Keratinocyte (primary cell): ENCODE results near the gene EML1. TPM values are rescaled to one million over a fixed set of nuclear protein-coding genes. Genes with fewer than 3 reads are reported as not detected.

Experiments
- DNase-seq: peaks from one replicate; pipeline ENCODE4 v3.0.0-alpha.2; 2011; ENCODE audit warnings: low read depth, missing footprints, low spot score
- FAIRE-seq: peaks from 2 replicates; lab custom pipeline; 2011; peaks lifted over from hg19 to GRCh38; lab: Jason Lieb, UNC
- H2AFZ ChIP-seq: 2 replicates; pipeline ENCODE4 v1.6.0; 2012; ENCODE audit warnings: low read length, control low read depth, inconsistent platforms; ENCODE audit not compliant: control insufficient read depth
- H3K27ac ChIP-seq: 2 replicates; pipeline ENCODE4 v1.5.1; 2011; ENCODE audit warnings: low read length; ENCODE audit not compliant: control insufficient read depth, insufficient read depth
- H3K27me3 ChIP-seq: 3 replicates; pipeline ENCODE4 v1.6.0; 2011; ENCODE audit warnings: low read length; ENCODE audit not compliant: control insufficient read depth, insufficient read depth; ENCODE audit errors: extremely low read depth
- H3K36me3 ChIP-seq, 2 experiments: 2 replicates in 1 of 2; 3 replicates in 1 of 2; pipeline ENCODE4 v1.5.1; 2011; ENCODE audit warnings: low read length in 2 of 2, mild to moderate bottlenecking in 1 of 2; ENCODE audit not compliant: control insufficient read depth in 2 of 2, insufficient read depth in 2 of 2; ENCODE audit errors: extremely low read depth in 1 of 2
- H3K4me1 ChIP-seq: 3 replicates; pipeline ENCODE4 v1.5.1; 2011; ENCODE audit warnings: low read length; ENCODE audit not compliant: control insufficient read depth, insufficient read depth; ENCODE audit errors: extremely low read depth
- H3K4me2 ChIP-seq: 3 replicates; pipeline ENCODE4 v1.6.0; 2011; ENCODE audit warnings: low read depth, low read length; ENCODE audit not compliant: control insufficient read depth, insufficient read depth; ENCODE audit errors: extremely low read depth
- H3K4me3 ChIP-seq, 3 experiments: fragments of 200-600 bp in 1 of 3; sonication (generic) in 1 of 3; 2 replicates in 2 of 3; 3 replicates in 1 of 3; pipeline ENCODE4 v1.5.1; 2011 to 2016; ENCODE audit warnings: low read length in 3 of 3, mild to moderate bottlenecking in 3 of 3, control low read depth in 2 of 3, inconsistent platforms in 1 of 3, low read depth in 1 of 3, mixed read lengths in 1 of 3, mixed run types in 1 of 3, moderate library complexity in 1 of 3; ENCODE audit not compliant: control insufficient read depth in 2 of 3, insufficient read depth in 2 of 3; ENCODE audit errors: extremely low read depth in 1 of 3
- H3K79me2 ChIP-seq: 2 replicates; pipeline ENCODE4 v1.6.0; 2012; ENCODE audit warnings: low read length; ENCODE audit not compliant: control insufficient read depth, insufficient read depth
- H3K9ac ChIP-seq: 3 replicates; pipeline ENCODE4 v1.6.0; 2011; ENCODE audit warnings: low read length; ENCODE audit not compliant: control insufficient read depth, insufficient read depth; ENCODE audit errors: extremely low read depth
- H3K9me1 ChIP-seq: 3 replicates; pipeline ENCODE4 v1.6.0; 2011; ENCODE audit warnings: low read length; ENCODE audit not compliant: control insufficient read depth, insufficient read depth; ENCODE audit errors: extremely low read depth
- H3K9me3 ChIP-seq: 2 replicates; pipeline ENCODE4 v1.5.1; 2012; ENCODE audit warnings: low read depth, low read length; ENCODE audit not compliant: control insufficient read depth
- H4K20me1 ChIP-seq: 3 replicates; pipeline ENCODE4 v1.6.0; 2011; ENCODE audit warnings: low read length; ENCODE audit not compliant: control insufficient read depth, insufficient read depth; ENCODE audit errors: extremely low read depth
- CTCF ChIP-seq, 3 experiments: IDR thresholded peaks in 1 of 3; conservative IDR thresholded peaks in 1 of 3; optimal IDR thresholded peaks in 1 of 3; 2 replicates in 2 of 3; 3 replicates in 1 of 3; pipeline versions ENCODE3 to v1.5.1; 2011; ENCODE audit warnings: low read length in 3 of 3, mild to moderate bottlenecking in 3 of 3, moderate library complexity in 2 of 3, control low read depth in 1 of 3, inconsistent platforms in 1 of 3; ENCODE audit not compliant: insufficient read depth in 2 of 3; ENCODE audit errors: extremely low read depth in 1 of 3
- EZH2 ChIP-seq: IDR thresholded peaks from one replicate; pipeline ENCODE4 v1.6.1; 2012; ENCODE audit warnings: inconsistent platforms, mild to moderate bottlenecking, low read length, moderate library complexity
- dilution Hi-C: fragments of 300-500 bp; cut with MboI; formaldehyde crosslinking; loops from one replicate; pipeline ENCODE4 v1.7.0; 2020; ENCODE audit warnings: low sequenced_read_pairs; ENCODE audit not compliant: extremely low pct_ligation_motif_present
- polyA plus RNA-seq, 5 experiments: library from polyadenylated mRNA; depleted of rRNA in 3 of 5; stranded (reverse) in 3 of 5; stranded (forward) in 1 of 5; unstranded in 1 of 5; fragments of >200 nt; gene quantifications; 1 replicate in 1 of 5; 2 replicates in 3 of 5; 3 replicates in 1 of 5; pipeline versions ENCODE4 v1.2.1 to v1.2.3, GENCODE V29; 2011 to 2012; ENCODE audit warnings: missing spikeins in 2 of 5, low read depth in 1 of 5, low replicate concordance in 1 of 5

EML1 gene
- polyA plus RNA-seq, 1 donor (not counting 4 experiments of a cell fraction or from before 2014, with no cell fraction given), result 0.84 TPM

GRCh38 chr14:99817331-99817730 is 24.1 kb downstream of the EML1 start:
- Histone ChIP-seq H3K9me3 (no peaks in the 10 kb centered on the region), H2AFZ (no peak overlapping the region), H3K4me3 (no peak overlapping the region), H3K27ac (no peak overlapping the region), H3K9me1 (no peaks in the 10 kb centered on the region), H4K20me1 (peaks cover 3% of the 10 kb centered on the region), H3K27me3 (peaks cover 67% of the 10 kb centered on the region), H3K9ac (no peak overlapping the region), H3K4me2 (no peak overlapping the region), H3K4me1 (no peaks in the 10 kb centered on the region), H3K79me2 (no peaks in the 10 kb centered on the region), H3K36me3 (no peaks in the 10 kb centered on the region)
- no peak for FAIRE-seq
- DNase-seq, result no peak
- no peak for TF ChIP-seq CTCF (optimal IDR thresholded peaks at IDR 0.05 in 1 of 3, IDR thresholded peaks at IDR 0.05 in 1 of 3, conservative IDR thresholded peaks at IDR 0.05 in 1 of 3; ENCODE audit: extremely low read depth in 1 of 3, insufficient read depth in 2 of 3, low read length in 3 of 3)
- no peak for TF ChIP-seq EZH2
- dilution Hi-C loops, result no loop called here

DNA sequence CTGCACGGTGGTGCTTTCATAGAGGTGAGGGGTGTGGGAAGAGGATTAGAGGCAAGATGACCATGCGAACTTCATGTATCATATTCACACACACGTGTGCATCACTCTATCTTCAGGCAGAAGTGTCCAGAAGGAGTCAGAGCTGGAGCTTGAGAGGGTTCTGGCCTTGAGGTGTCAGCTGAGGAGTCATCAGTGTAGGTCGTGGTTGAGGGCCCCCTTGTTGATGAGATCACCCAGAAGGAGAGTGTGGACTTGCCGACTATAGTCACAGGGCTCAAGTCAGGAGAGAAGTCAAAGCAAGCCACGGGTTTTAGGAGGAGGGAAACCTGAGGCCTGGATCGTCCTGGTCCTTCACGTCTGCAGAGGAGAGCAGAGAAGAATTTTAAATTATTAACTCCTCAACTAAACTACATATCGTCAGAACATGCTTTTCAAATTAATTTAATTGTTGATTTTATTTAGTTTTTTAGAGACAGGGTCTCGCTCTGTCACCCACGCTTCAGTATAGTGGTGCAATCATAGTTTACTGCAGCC is 25.4 kb downstream of the EML1 start:
- TF ChIP-seq CTCF (optimal IDR thresholded peaks at IDR 0.05 in 1 of 3, IDR thresholded peaks at IDR 0.05 in 1 of 3, conservative IDR thresholded peaks at IDR 0.05 in 1 of 3; ENCODE audit: extremely low read depth in 1 of 3, insufficient read depth in 2 of 3, low read length in 3 of 3), result no peak
- no peak for TF ChIP-seq EZH2
- Histone ChIP-seq H2AFZ (no peak overlapping the region), H3K4me1 (no peaks in the 10 kb centered on the region), H3K4me2 (no peak overlapping the region), H3K27me3 (peaks cover 69% of the 10 kb centered on the region), H3K4me3 (no peak overlapping the region), H3K9ac (no peak overlapping the region), H3K9me3 (no peaks in the 10 kb centered on the region), H3K9me1 (no peaks in the 10 kb centered on the region), H3K36me3 (no peaks in the 10 kb centered on the region), H4K20me1 (peaks cover 3% of the 10 kb centered on the region), H3K27ac (no peak overlapping the region), H3K79me2 (no peaks in the 10 kb centered on the region)
- no peak for FAIRE-seq
- dilution Hi-C loops, result no loop called here
- DNase-seq, result no peak
